SIG-M5 treated with dmso at 0.1 percent for 504 hours (cell line): Measurements from ENCODE around the gene PPP1R12B.
"Not testable (repeated sequence)": the region's sequence is repeated elsewhere in the genome, so short reads cannot be mapped to it uniquely, and the experiment has no call there.

ENCODE experiments used
- DNase-seq: peaks from one replicate; lab custom pipeline; 2025; ENCODE audit not compliant: unreplicated experiment; lab: John Stamatoyannopoulos, UW

Gene PPP1R12B

DNA sequence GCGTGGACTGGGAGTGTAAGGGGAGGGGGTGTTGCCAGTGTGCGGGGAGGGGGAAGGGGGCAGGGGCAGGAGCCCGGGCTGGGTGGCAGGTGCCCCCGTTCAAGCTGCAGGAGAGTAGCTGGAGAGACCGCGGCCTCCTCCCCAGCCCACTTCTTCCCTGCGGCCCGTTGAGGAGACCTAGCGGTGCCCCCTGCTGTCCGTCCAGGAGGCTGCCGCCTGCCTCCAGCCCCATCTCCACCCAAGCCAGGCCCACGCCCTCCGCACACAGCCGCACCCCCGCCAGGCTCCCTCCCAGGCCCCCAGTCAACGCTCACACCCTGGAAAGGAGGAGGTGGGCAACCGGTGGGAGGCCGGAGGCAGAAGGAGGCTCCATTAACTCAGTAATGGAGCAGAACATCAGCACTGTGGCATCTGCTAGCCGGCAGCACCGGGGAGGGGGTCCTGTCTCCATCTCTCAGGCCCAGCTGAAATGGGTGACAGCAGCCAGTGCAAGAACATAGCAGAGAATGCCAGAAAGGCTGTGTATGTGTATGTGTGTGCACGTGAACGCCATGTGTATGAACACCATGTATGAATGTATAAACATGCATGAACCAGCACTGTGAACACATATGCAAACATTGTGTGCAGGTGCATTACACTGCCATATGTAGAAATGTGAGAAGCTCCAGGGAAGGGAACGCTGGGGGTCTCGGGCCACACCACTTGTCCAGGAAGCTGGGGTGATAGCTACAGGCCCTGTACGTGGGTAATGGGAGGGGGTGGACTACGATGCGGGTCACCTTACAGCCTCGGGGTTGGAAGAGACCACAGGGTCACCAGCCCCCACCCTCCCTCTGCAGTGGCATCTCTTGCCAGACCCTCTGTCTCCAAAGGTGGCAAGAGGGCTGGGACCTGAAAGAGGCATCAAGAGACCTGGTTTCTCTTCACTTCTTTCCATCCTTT, 277.2 kb downstream of the PPP1R12B start:
- DNase-seq: peak; percentile 77

DNA sequence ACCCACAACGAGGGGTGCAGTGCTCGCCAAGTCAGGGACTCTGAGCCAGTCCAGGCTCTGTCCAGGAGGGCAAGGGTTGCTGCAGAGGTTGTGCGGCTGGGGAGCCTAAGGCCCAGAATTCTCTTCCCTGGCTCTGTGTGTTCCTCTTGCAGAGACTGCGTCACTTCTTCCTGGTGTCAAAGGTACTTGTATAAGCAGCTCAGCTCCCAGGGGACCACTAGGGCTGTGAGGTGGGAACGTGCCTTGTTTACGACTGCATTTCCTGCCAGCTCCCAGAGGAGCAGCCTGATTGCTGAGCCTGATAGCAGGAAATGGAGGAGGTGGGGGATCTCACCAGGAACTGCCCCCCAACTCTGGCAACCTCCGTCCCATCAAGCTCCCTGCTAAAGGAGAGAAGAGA, 278.5 kb downstream of the PPP1R12B start:
- DNase-seq: not testable (repeated sequence)

DNA sequence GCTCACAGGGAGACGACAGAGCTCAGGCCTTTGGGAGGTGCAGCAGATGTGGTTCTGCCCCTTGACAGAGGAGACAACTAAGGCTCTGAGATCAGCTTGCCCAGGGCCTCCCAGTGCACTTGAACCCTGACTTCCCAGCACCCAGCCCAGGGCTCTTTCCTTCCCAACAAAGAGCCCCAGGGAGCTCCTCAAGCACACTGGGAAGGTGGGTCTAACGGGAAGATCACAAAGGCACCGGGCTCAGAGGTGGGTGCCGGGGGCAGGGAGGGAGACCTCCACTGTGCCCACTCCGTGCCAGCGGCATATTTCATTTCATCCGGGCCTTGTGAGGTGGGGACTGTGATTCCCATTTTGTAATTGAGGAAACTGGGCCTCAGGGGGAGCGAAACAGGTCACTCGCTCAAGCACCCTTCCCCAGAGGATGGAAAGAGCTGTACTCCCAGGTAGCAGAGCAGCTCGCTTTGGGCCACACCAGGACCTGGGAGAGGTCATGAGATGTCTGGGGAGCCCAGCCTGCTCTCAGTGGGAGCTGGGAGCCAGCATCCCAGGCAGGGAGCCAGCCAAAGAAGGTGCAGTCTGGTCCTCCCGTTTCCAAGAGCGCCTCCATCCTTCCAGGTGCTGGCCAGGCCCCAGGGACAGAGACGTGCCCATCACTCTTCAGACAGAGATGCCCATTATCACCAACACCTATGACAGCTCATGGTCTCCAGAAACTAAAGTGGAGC, 279.5 kb downstream of the PPP1R12B start:
- DNase-seq: no peak

GRCh38 chr1:202628646-202629215, 280.2 kb downstream of the PPP1R12B start:
- no peak for DNase-seq

- DNase-seq: peak; percentile 87
These were observed 280.8 kb downstream of the PPP1R12B start for GRCh38 chr1:202629257-202629811.

- DNase-seq: not testable (repeated sequence)
These were observed 281.6 kb downstream of the PPP1R12B start for GRCh38 chr1:202630096-202630495.

GRCh38 chr1:202630541-202630940, 282.0 kb downstream of the PPP1R12B start:
- DNase-seq: no peak

- DNase-seq: no peak
These were observed 282.8 kb downstream of the PPP1R12B start for GRCh38 chr1:202631076-202631923.

GRCh38 chr1:202632241-202632640, 283.7 kb downstream of the PPP1R12B start:
- DNase-seq: no peak

GRCh38 chr1:202636171-202636570, 287.7 kb downstream of the PPP1R12B start:
- DNase-seq: not testable (repeated sequence)

DNA sequence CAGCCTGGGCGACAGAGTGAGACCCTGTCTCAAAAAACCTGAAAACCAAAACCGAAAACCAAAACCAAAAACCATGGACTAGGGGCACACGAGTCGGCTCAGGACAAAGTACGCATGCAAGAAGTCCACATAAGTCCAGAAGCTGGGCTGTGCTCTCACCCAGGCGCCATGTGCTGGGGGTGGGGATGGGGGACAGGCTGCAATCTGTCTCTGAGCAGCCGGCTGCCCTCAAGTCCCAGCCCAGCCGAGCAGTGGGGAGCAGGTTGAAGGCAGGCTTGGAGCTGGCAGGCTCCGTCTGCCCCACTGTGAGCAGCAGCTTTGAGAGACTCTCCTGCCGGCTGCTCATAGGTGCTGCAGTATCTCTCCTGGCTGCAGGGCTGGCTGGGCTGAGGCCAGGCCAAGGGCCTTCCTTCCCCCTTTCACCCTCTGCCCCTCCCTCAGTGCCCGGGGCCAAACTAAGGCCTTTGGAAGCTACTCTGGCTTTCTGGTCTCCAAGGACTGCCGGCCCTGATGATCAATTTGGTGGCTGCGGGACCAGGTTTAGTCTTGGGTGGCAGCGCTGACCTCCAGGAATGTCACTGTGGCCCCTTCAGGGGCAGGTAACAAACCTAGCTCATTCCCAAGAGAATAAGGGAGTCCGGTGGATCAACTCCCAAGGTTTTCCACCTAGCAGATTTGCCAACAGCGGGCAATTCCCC, 289.0 kb downstream of the PPP1R12B start:
- DNase-seq: not testable (repeated sequence)

- DNase-seq: no peak
These were observed 289.7 kb downstream of the PPP1R12B start for GRCh38 chr1:202638019-202638700.

- DNase-seq: not testable (repeated sequence)
These were observed 290.3 kb downstream of the PPP1R12B start for GRCh38 chr1:202638701-202639305.

DNA sequence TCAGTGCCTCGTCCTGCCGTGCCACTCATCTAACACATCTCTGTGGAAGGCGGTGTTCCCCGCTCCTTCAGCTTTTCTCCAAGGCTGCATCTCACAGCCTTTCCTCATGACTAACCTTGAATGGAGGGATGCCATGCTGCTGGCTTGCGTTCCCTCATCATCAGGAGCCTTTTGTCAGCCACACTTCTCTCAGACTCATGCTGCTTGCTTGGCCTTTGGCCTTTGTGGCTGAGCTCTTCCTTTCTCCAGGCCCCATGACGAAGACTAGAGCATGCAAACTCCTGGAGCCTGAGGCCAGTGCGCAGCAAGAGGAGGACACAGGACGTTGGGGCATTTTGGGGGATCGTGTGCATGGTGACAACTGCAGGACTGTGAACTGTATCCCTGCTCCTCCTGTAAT, 291.0 kb downstream of the PPP1R12B start:
- DNase-seq: no peak

DNA sequence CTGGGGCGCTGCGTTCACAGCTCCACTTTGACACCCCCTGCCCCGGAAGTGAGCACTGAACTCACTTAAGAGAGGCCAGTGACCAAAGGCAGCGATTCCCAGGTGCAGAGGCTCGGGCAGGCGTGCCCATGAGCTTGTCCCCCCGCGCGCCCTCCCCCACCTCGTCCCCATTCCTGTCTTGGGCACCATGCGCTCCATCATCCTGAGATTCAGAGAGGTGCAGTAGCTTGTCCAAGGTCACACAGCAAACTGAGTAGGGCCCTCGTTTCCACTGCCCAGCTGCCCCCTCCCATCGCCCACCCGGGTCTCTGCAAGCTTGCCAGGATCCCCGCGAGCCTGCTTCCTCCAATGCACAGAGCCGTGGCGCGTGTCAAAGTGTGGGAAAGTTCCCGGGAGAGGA, 293.7 kb downstream of the PPP1R12B start:
- DNase-seq: no peak
